Inflammatory macrophage treated with lipopolysaccharide for 4 hours (primary cell): ENCODE data around the gene CSPG4.
"Not testable (repeated sequence)": the region's sequence is repeated elsewhere in the genome, so short reads cannot be mapped to it uniquely, and the experiment has no call there.

ENCODE experiments used
- DNase-seq: peaks from one replicate; pipeline ENCODE4 v3.0.0-alpha.2; 2020

Gene CSPG4

DNA sequence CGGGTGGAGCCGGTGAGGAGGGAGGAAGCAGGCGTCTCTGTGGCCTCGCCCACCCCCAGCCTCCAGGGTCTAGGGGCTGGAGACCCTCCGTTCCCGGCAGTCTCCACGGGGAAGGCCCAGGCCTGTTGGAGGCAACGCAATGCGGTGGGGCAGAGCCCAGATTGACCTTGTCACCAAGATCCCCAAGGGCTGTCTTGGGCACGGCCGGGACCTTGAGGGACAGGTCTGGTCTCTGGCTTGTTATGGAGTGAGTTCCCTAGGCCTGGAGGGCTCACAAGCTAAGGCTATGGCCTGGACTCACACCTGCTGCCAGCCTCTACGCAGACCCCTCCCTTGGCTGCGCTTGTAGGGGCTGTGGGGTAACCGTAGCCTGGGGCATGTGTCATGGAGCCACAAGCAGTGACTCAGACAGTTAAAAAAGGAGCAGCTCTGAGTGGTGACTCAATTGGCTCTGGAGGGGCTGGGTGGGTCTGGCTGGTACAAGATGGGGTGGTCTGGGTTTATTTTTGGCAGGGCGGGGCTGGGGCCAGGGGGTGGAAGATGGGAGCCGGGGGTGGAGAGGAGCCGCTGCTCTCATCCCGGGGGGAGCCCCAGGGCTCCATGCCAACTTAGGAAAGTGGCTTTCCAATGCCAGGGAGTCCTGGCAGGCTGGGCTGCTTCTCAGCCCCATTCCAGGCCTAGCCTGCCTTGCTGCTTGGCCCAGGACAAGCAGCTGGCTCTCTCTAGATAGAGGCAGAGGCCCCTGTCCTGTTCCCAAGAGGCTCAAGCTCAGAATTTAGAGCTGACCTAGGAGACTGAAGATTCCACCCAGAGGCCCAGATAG is 9.0 kb downstream of the CSPG4 start:
- DNase-seq, result not testable (repeated sequence)

DNA sequence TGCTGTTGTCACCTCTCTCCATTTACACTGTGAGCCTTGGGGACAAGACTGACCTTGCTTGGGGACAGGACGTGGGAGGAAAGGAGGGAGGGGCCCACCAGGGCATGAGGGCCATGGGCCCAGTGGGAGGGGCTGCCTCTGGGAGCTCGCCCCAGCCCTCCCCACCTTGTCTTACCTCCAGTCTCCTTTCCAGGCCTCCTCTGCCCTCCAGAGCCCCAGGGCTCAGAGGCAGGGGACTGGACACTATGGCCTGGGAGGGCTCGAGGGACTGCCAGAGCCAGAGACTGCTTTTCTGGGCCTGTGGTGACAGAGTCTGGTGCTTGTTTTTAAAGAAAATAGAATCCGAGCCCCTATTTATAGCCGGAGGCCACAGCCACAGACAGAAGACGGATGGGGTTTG is 10.2 kb downstream of the CSPG4 start:
- DNase-seq, result no peak

DNA sequence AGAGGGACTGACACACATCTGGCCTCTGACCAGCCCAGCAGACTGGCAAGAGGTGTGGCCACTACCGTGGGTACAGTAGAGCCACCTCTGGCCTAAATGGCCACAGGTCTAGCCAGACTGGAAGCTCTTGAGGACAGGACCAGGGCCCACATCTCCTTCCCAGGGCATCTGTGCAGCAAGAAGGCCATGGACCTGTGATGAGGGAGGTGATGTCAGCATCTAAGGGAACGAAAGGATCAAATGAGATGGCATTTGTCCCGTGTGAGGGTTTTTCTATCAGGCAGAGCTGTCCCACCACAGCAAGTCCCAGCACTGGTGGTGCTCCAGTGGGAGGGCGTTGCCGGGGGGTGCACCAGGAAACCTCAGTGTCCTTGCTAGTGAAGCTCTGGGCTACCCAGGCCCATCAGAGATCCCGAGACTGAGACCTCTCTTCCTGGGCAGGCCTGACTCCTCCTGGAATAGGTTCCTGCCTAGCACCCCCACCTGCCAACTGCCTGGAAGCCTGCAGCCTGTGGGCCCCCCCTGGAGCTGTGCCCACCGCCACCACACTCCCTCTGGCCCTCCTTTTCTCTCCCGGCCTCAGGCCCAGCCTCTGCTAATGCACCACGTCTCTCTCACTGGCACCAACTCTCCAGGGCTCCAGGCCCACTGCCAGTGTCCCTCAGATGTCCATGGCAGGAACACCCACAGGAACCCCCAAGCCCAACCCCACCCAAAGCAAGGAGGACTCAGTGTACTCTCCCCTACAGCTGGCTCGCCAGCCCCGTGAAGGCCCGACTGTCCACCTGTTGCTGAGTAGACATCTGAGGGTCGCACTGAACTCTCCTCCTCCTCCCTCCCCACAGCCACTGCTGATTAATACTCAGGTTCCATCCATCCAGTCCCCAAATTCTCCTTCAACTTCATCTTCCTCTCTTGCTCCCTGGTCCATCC is 11.3 kb downstream of the CSPG4 start:
- DNase-seq, result not testable (repeated sequence)

DNA sequence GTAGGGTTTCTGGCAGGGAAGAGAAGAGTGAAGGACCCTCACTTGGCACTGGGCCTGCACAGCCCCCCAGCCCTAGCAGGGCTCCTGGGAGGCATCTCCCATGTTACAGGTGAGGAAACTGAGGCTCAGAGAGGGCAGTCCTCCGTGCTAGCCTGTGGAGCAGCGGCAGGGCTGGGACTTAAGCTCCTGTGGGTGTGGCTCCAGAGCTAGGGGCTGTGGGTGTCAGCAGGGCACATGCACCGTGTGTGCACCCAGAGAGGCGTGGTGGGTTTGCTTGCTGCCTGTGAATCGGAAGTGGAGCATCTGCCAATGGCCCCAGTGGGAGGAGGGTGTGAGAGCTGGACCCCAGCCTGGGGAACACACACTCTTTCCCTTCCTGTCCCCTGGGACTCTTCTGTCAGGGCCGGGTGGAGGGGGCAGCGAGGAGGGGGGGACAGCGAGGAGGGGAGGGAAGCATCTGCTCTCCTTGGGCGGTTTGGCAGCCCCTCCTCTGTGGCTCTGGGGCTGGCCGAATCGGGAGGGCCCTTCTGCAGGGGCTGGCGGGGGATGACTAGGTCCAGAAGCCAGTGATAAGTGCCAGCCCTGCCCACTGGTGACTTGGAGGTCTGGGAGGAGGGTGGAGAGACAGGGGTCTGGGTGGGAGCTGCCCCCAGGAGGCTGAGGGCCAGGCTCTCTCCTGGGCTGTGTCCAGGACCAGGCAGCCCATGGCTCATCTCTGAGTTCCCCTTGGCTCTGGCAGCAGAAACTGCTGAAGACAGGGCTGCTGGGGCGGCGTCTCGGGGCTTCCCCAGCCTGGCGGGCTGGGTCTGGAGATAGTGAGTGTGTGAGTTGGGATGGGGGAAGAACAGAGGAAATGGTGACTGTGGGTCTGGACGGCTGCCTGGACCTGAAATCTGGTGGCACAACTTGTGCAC is 12.4 kb downstream of the CSPG4 start:
- DNase-seq, result peak; percentile 91

DNA sequence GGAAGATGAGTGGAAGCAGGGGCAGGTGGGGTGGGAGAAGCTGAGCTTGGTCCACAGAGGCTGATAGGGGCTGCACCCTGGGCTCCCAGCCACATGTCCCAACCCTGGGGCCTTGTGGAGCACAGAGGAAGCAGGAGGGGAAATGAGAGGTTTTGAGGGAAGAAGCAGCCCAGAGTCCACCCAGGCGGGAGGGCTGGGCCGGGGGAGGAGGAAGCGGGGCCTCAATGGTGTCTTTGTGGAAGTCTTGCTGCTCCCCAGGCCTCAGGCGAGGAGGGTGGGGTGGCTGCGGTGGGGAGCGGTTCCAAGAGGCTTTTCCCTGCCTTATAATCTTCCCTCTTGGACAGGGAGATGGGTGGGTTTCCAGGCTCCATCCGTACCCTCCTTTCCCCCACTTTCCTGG is 13.1 kb downstream of the CSPG4 start:
- peak; percentile 58 for DNase-seq

DNA sequence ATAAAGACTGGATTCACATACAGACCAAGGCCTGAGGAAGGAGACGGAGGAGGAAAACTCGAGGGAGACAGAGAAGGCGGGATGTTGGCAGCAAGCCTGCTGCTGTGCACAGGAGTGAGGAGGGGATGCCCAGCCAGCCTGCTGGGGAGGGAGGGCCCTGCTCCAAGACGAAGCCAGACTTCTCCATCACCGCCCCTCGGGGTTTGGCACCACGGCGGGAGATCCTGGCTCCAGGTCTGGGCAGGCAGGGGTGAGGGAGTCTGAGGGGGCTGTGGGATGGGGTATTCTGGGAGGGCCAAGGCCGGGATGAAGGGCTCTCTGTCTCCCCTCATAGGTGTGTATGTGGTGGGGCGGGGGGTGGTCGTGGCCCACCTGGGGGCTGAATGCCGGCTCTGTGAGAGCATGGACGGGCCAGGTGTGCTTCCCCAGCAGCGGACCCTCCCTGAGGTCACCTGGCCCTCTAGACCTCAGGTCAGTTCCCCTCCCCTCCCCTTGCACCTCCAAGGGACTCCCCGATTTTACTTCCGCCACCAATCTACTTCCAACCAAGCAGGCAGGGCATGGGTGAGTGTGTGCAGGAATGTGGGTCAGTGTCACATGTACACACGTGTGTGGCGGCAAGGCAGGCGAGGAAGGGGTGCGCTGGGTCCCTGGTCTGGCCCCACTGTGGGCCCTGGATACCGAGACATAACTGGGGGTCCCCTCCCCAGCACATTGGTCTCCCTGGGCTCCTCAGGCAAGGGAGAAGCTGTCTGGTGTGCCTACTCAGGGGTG is 14.5 kb downstream of the CSPG4 start:
- not testable (repeated sequence) for DNase-seq

DNA sequence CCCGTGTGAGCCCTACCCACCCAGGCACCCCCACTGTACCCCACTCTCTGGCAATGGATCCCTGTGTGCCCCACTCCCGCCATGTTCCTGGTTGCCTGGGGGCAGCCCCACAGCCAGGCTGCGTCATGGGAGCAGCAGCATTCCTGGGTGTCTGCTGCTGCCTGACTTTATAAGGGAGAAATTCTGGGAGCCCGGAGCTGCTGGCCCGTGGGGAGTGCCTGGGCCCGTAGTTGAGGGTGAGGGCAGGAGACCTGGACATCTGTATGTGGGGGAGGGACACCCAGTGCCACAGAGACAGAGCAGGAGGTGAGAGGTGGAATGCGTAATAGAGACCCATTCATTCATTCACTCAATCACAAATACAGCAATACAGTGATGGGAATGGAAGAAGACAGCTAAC is 15.1 kb downstream of the CSPG4 start:
- DNase-seq, result no peak

DNA sequence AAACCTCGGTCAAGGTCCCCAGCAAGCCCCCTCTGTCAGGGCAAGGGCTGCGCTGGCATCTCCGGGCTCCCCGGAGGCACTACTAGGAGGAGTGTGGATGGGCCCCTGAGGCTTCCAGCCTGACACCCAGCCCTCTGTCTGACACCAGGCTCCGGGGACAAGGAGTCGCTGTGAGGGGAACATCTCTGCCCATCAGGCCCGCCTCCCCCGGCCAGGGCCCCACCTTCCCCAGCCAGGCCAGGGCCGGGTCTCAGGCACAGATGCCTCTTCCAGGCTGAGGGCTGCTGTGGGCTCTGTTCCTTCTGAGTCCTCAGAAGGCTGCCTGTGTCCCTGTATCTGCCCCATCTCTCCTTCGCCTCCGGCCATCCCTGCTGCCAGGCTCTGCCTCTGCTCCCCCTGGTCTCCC is 15.8 kb downstream of the CSPG4 start:
- DNase-seq, result no peak

DNA sequence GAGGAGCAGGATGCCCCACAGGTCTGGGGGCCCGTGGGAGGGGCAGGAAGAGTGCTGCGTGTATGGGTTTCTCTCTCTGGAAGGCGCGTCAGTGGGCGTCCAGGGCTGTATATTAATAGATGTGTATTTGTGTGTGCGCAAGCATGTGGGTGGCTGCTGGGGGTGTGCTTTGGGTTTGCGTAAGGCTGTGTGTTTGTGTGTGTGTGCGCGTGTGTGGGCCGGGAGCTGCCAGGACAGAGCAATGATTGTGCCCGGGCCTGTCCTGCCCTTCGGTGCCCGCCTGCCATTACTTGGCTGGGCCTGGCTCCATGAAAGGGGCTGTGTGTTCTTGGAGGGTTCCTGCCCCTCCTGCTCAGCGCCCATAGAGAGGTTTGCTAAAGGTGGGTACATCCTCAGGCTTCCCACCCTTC is 16.3 kb downstream of the CSPG4 start:
- DNase-seq, result peak; percentile 39

DNA sequence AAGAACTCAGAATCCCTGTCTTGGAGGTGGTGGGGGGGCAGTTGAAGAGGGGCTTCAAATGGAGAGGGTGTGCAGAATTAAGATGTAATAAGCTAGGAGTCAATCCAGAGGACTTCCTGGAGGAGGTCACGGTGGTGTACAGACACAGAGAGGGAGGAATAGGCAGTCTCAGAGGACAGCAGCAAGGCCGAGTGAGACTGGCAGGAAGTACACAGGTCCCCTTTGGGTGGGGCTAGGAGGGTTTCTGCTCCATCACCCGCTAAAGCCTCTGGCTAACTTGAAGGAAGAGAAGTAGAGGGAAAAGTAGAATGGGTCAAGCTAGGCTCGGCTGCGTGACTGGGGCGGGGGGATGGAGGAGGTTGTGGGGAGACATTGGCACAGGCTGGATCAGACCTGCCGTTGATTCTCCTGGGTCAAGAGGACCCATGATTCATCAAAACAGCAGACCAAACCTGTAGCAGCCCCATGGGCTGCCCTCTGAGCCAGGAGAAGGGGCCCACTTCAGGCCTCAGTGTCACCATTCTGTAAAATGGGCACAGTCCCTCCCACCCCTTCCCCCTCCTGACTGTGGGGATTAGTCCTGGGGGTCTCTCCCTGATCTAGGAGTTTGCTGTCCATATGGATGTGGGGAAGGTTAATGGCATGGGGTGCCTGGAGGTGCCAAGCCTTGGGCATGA is 16.9 kb downstream of the CSPG4 start:
- DNase-seq, result no peak

DNA sequence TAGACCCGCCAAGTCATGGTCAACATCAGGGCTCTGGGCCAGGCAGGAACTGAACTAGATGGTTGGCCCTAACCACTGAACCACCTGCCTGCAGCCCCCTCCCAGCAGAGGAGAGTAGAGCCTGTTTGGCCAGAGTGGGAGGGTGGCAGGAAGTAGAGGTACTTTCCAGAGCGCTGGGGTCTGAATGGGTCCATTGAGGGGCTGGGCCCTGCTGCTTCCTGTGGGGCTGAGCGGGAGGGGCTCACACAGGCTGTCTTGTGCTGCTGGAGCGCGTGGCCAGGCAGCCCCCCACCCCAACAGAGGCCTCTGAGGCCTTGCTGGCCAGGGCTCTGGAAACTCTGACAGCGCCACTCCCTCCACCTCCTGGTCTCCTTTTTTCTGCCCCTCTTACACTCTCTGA is 17.4 kb downstream of the CSPG4 start:
- no peak for DNase-seq

DNA sequence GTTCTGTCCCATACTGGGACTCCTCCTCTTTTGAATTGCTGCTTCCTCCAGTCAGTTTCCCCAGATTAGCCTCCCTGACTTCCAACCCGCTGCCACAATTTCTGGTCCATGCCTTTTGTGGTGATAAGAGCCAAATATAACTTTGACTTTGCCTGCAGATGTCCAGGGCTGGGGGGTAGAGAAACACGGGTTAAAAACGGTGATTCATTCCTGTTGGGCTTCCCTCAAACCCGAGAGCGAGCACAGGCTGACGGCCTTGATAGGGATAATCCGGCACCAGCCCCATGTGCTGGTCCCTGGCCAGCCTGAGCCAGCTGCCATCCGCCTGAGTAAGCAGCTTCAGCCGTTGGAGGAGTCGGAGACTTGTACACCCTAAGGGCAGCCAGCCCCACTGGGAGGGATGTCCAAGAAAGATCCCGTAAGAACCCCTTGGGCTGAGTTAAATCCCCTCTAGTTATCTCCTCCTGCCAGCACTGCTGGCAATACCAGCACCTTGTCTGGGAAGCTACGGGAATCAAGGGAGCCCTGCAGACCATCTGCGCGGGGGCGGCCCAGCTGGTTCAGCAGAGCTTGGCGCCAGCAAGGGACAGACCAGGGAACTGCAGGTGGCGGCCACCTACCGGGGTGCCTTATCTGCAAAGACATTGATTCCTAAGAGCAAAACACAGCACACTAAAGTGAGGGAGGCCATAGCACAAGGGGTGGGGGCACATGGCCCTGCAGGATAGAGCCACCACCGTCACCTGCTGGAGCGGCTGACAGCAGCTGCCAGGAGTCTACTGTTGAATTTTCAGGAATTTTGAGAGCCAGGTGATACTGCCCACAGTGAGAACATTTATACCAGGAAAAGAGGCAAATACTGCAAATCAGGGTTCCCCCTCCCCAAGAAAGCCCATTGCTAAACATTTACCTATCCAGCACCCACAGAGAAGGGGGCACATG is 18.1 kb downstream of the CSPG4 start:
- DNase-seq, result peak; percentile 9

DNA sequence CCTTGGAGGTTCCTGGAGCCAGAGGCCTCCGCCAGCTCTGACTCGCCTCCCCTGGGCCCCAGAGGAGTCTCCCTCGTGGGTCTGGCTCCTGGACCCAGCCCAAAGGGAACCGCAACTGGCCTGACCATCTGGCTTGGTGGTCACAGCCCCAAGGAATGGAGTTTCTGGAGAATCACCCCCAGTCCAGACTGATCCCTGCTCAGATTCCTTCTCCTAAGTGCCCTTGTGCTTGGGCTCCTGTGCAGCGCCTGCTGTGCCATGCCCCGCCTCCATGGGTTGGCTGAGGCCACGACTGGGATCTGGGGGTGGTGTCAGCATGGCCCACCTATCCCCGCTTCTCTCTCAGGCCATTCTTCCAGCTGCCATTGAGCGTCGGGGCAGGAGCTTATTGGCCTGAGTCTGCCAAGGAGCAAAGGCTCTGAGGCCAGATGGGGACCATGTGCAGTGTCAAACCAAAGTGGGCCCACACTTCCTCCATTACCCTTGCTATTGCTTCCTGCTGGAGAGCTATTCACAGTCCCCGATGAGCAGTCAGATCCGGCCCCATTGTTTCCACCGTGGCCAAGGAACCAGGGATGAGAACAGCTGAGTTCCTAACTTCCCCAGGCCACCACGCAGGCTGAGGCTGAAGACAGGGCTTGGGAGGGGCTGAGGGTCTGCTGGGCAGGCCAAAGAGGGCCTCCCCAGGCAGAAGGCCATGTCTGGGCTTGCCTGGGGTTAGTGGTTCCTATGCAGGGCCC is 19.0 kb downstream of the CSPG4 start:
- no peak for DNase-seq

DNA sequence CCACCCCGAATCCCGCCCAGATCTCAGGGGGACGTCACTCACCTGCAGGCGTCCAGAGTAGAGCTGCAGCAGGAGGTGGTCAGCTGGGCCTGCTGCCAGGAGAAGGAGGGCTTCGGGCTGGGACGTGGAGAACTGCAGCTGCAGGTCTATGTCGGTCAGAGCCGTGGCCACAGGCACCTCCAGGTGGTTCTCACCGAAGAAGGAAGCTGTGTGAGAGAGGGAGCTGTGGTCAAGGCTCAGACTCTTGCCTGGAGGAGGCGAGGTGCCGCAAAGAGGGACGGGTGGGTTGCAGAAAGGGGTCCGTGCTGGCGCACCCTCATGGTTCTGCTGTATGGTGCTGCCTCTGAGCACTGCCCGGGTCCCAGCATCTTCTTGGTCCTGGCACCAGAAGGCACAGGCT is 19.6 kb downstream of the CSPG4 start:
- not testable (repeated sequence) for DNase-seq

DNA sequence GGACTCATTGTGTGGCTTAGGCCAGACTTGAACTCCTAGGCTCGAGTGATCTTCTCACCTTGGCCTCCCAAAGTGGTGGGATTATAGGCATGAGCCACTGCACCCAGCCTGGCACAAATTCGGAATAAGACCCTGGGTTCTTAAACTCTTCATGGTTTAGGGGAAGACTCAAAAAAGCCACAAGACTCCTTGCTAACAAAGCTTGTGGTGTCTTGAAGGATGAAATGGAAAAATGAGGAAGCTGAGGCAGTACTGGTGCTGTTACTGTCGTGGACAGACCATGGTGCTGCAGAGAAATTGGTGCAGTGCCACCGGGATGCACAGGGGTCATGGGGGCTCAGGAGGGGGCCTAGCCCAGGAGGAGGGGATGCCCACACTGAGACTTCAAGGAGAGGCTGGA is 20.3 kb downstream of the CSPG4 start:
- peak; percentile 8 for DNase-seq

DNA sequence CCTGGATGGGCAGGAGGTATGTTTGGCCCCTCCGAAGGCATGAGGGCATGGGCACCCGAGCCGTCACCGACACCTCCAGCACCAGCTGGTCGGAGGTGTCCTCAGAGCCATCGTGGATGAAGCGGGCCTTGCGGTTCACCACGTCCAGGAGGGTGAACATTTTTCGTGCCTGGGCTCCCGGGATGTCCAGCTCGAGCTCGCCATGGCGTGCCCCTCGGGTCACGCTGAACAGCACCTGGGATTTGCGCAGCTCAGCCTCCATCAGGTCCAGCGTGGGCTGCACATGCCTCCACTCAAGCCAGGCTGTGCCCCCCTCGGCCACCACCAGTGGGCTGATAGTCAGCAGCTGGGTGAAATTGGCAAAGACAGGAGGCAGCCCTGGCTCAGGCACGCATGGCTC is 23.2 kb downstream of the CSPG4 start:
- DNase-seq, result not testable (repeated sequence)

DNA sequence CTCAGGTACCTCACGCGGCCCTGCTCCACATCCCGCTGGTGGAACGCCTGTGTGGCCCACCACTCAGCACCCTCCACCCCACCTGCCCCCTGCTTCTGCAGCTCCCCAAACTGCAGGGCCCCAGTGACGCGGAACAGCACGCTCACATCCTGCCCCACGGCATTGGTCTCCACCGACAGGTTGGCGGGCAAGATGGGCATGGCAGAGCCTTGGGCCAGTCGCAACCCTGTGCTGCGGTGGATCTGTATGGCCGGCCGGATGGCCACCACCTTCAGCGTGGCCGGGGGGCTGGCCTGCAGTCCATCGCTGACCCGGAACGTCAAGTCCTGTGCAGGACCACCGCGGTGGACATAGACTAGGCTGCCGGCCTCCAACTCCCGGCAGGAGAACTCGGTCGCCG is 23.8 kb downstream of the CSPG4 start:
- no peak for DNase-seq

DNA sequence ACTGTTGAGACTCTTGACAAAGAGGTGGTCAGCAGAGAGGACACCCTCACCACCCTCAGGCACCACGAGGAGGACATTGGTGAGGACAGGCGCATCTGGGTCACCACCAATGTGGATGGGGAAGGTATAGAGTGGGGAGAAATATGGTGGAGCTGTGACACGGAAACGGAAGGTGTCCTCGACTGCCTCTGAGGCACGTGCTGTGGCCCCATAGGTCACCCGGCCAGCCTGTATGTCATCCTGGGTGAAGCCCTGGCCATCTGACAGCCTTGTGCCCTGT is 24.4 kb downstream of the CSPG4 start:
- DNase-seq, result no peak

DNA sequence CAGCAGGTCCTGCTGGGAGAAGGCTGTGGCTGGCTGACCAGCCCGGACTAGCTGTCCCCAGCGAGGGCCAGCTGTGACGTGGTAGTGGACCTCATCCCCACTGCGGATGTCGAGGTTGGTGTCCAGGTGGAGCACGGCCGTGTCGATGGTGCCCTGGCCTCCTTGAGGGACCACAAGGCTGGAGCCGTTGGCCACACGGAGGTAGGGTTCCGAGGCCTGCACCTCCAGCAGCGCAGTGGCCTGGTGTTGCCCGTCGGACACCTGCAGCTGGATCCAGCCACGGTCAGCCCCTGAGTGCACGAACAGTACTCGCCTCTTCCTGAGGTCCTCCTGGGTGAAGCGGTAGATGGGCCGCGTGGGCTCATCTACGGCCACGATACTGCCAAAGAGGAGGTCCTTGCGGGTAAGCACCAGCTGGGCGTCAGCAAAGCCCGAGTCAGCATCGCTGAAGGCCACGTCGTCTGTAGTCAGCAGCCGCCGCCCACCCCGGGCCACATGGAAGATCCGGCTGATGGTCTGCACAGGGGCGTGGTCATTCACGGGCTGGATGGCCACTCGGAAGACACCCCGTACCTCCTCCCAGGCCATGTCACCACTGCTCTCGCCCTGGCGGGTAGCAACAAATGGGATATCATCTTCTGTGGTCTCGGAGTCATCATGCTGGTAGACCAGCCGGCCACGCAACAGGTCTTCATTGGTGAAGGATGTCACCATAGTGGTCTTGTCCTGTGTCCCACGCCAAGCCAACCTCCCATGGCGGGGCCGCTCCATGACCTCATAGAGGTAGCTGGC is 25.0 kb downstream of the CSPG4 start:
- no peak for DNase-seq
